NB4 (cell line): ENCODE measurements around the gene LGALS8.

Experiments used
- POLR2A ChIP-seq: IDR thresholded peaks from 2 replicates; pipeline ENCODE4 v1.6.1; 2011; ENCODE audit warnings: mild to moderate bottlenecking; ENCODE audit not compliant: insufficient read length; ENCODE audit errors: extremely low read depth
- TF ChIP-seq, protein P1 (sequence below): IDR thresholded peaks from one replicate; pipeline ENCODE4 v1.5.1; 2012; ENCODE audit warnings: low read depth, low read length

GRCh38 chr1:236540813-236541465, 17.2 kb downstream of the LGALS8 start:
- TF ChIP-seq POLR2A, result no peak
- TF ChIP-seq, protein P1, sequence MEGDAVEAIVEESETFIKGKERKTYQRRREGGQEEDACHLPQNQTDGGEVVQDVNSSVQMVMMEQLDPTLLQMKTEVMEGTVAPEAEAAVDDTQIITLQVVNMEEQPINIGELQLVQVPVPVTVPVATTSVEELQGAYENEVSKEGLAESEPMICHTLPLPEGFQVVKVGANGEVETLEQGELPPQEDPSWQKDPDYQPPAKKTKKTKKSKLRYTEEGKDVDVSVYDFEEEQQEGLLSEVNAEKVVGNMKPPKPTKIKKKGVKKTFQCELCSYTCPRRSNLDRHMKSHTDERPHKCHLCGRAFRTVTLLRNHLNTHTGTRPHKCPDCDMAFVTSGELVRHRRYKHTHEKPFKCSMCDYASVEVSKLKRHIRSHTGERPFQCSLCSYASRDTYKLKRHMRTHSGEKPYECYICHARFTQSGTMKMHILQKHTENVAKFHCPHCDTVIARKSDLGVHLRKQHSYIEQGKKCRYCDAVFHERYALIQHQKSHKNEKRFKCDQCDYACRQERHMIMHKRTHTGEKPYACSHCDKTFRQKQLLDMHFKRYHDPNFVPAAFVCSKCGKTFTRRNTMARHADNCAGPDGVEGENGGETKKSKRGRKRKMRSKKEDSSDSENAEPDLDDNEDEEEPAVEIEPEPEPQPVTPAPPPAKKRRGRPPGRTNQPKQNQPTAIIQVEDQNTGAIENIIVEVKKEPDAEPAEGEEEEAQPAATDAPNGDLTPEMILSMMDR, result no peak
